SH-SY5Y (cell line): ENCODE results near the gene PON2.

Experiments used
- GATA2 ChIP-seq: IDR thresholded peaks from 2 replicates; pipeline ENCODE4 v1.6.1; 2011; ENCODE audit warnings: mild to moderate bottlenecking, low read depth, low read length
- GATA3 ChIP-seq: IDR thresholded peaks from 2 replicates; pipeline ENCODE4 v1.6.1; 2011; ENCODE audit warnings: low read depth, mild to moderate bottlenecking, low read length, moderate library complexity

GRCh38 chr7:95421000-95421846 is 13.6 kb downstream of the PON2 start:
- TF ChIP-seq GATA2 (no peak), GATA3 (no peak)
